Activated T-cell treated with anti-CD3 and anti-CD28 coated beads for 48 hours (primary cell): ENCODE results near the gene IRF2BP2.

ENCODE experiments used
- DNase-seq: peaks from one replicate; pipeline ENCODE4 v3.0.0-alpha.2; 2020; ENCODE audit warnings: low read depth

IRF2BP2 gene

GRCh38 chr1:234556245-234556943 lies 53.6 kb downstream of the IRF2BP2 start:
- DNase-seq: no peak

DNA sequence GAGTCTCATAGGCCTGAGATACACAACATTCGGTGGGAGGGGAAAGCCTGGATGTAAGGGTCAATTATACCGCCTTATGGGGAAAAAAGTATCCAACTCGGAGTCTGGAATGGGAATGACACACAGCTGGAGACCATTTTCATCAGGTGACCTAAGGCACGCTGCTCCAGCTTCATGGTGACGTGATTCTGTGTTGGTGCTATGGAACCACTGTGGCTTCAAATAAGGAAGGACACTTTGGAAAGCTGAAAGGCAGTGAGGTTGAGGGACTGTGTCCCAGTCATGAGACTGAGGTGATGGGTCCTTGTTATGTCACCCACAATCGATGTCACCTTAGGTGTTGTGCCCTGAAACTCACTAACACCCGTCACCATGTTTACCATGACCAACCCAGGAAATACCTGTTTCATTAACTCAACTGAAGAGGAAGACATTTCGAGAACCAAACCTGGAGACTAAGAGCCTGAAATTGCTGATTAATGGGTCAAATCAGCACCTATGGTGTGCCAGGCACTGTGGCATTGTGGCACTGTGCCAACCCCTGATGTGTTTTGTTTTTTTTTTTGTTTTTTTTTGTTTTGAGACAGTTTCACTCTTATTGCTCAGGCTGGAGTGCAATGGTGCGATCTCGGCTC lies 54.5 kb downstream of the IRF2BP2 start:
- DNase-seq: no peak

GRCh38 chr1:234554698-234555311 lies 55.2 kb downstream of the IRF2BP2 start:
- no peak for DNase-seq
